SU-DHL-6 (cell line): Measurements from ENCODE around the gene HNF1B.

ENCODE experiments used
- H2AFZ ChIP-seq: fragments of 200-600 bp; sonication (generic); 2 replicates; pipeline ENCODE4 v1.6.1; 2014; ENCODE audit warnings: low read depth, mild to moderate bottlenecking, moderate library complexity, mixed read lengths, antibody characterized with exemption, low read length; ENCODE audit not compliant: severe bottlenecking
- H3F3A ChIP-seq: fragments of 200-600 bp; shearing (Covaris generic); 2 replicates; pipeline ENCODE4 v1.6.0; 2016; ENCODE audit warnings: antibody characterized with exemption, mild to moderate bottlenecking; ENCODE audit not compliant: insufficient read depth
- H3K27ac ChIP-seq: fragments of 200-600 bp; sonication (generic); 2 replicates; pipeline ENCODE4 v1.5.1; 2016; ENCODE audit warnings: low read depth, mild to moderate bottlenecking, low read length, moderate library complexity, mixed read lengths
- H3K27me3 ChIP-seq: fragments of 200-600 bp; sonication (generic), shearing (Covaris generic); 2 replicates; pipeline ENCODE4 v1.6.0; 2014; ENCODE audit warnings: mild to moderate bottlenecking, low read length
- H3K36me3 ChIP-seq: fragments of 200-600 bp; sonication (generic); 2 replicates; pipeline ENCODE4 v1.6.1; 2014; ENCODE audit warnings: mild to moderate bottlenecking, low read length, mixed read lengths
- H3K4me2 ChIP-seq: fragments of 300-600, 200-600 bp; shearing (Covaris generic), sonication (generic); 2 replicates; pipeline ENCODE4 v1.6.0; 2014; ENCODE audit warnings: low read length, low read depth, mild to moderate bottlenecking; ENCODE audit not compliant: poor library complexity, severe bottlenecking
- H3K4me3 ChIP-seq: fragments of 200-600 bp; sonication (generic); 2 replicates; pipeline ENCODE4 v1.5.1; 2014; ENCODE audit warnings: antibody characterized with exemption, low read length, mild to moderate bottlenecking, mixed read lengths; ENCODE audit not compliant: insufficient read depth, poor library complexity, severe bottlenecking
- H3K79me2 ChIP-seq: fragments of 200-600 bp; sonication (generic); 2 replicates; pipeline ENCODE4 v1.6.1; 2014; ENCODE audit warnings: mild to moderate bottlenecking, low read length, moderate library complexity; ENCODE audit not compliant: insufficient read depth
- H3K9ac ChIP-seq: fragments of 200-600 bp; sonication (generic); 2 replicates; pipeline ENCODE4 v1.7.0; 2014; ENCODE audit warnings: mild to moderate bottlenecking, low read length
- H3K9me2 ChIP-seq: fragments of 200-600 bp; sonication (generic); replicated peaks from 2 replicates; pipeline ENCODE4 v1.6.1; 2014; ENCODE audit warnings: low read length; ENCODE audit not compliant: insufficient read depth
- H3K9me3 ChIP-seq: fragments of 200-600 bp; sonication (generic); 2 replicates; pipeline ENCODE4 v1.6.1; 2014; ENCODE audit warnings: low read length, mixed read lengths; ENCODE audit not compliant: insufficient read depth
- H4K20me1 ChIP-seq: fragments of 200-600 bp; sonication (generic); 2 replicates; pipeline ENCODE4 v1.6.1; 2014; ENCODE audit warnings: low read depth, mild to moderate bottlenecking, antibody characterized with exemption, low read length, moderate library complexity, mixed read lengths
- EZH2phosphoT487 ChIP-seq: fragments of 200-600 bp; sonication (generic), shearing (Covaris generic); conservative IDR thresholded peaks from 2 replicates; pipeline ENCODE4 v1.6.1; 2018; ENCODE audit warnings: mild to moderate bottlenecking, antibody characterized with exemption, low read length, moderate library complexity, mixed read lengths
- TF ChIP-seq, protein P1 (sequence below): fragments of 200-600 bp; sonication (generic); IDR thresholded peaks from one replicate; pipeline ENCODE4 v1.5.1; 2017; ENCODE audit warnings: antibody characterized with exemption, mild to moderate bottlenecking, low read length, moderate library complexity; ENCODE audit not compliant: insufficient read depth, poor library complexity, severe bottlenecking

The HNF1B gene

DNA sequence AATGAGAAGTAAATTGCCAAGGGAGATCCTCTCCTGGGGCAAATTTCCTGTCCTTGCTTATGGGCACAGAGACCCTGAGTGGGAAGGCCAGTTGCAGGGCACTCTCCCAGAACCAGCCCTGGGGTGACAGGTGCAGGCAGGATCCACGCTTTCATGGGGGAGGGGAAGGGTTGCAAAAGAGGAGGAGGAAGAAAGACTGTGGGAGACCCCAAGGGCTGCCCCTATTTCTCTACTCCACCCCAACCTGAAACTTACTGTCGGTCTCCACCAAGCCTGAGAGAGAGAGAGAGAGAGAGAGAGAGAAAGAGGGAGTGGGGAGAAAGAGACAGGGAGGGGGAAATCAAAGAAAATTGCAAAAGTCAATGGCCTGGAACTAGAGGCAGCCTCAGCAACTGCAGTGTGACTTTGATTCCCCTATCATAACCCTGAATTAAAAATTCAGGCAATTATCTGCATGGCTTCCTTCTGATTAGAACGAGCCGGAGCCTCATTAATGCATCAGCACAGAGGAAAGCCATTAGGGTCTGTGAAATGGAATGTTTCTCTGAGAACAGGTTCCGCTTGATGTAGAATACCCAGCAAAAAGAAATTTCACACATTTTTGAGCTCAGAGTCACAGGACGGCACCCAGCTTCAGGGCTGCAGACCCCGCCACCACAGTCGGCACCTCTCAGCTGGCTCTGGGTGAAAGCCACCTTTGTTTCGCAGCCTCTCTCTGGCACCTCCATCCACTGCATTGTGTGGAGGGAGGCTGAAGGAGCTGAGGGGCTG lies 45.1 kb upstream of the HNF1B start:
- no peaks in the 10 kb centered on the region for H3K9me2 ChIP-seq
- H4K20me1 ChIP-seq, result no peaks in the 10 kb centered on the region
- no peaks in the 10 kb centered on the region for H3K79me2 ChIP-seq
- H3K4me3 ChIP-seq, result no peak overlapping the region
- H2AFZ ChIP-seq, result no peak overlapping the region
- H3K36me3 ChIP-seq, result no peaks in the 10 kb centered on the region
- no peak overlapping the region for H3K4me2 ChIP-seq
- no peak overlapping the region for H3K9ac ChIP-seq
- no peaks in the 10 kb centered on the region for H3F3A ChIP-seq
- H3K9me3 ChIP-seq, result no peaks in the 10 kb centered on the region
- H3K27me3 ChIP-seq, result no peaks in the 10 kb centered on the region
- TF ChIP-seq, protein P1, sequence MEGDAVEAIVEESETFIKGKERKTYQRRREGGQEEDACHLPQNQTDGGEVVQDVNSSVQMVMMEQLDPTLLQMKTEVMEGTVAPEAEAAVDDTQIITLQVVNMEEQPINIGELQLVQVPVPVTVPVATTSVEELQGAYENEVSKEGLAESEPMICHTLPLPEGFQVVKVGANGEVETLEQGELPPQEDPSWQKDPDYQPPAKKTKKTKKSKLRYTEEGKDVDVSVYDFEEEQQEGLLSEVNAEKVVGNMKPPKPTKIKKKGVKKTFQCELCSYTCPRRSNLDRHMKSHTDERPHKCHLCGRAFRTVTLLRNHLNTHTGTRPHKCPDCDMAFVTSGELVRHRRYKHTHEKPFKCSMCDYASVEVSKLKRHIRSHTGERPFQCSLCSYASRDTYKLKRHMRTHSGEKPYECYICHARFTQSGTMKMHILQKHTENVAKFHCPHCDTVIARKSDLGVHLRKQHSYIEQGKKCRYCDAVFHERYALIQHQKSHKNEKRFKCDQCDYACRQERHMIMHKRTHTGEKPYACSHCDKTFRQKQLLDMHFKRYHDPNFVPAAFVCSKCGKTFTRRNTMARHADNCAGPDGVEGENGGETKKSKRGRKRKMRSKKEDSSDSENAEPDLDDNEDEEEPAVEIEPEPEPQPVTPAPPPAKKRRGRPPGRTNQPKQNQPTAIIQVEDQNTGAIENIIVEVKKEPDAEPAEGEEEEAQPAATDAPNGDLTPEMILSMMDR, result no peak
- no peak for TF ChIP-seq EZH2phosphoT487
- H3K27ac ChIP-seq, result no peak overlapping the region

DNA sequence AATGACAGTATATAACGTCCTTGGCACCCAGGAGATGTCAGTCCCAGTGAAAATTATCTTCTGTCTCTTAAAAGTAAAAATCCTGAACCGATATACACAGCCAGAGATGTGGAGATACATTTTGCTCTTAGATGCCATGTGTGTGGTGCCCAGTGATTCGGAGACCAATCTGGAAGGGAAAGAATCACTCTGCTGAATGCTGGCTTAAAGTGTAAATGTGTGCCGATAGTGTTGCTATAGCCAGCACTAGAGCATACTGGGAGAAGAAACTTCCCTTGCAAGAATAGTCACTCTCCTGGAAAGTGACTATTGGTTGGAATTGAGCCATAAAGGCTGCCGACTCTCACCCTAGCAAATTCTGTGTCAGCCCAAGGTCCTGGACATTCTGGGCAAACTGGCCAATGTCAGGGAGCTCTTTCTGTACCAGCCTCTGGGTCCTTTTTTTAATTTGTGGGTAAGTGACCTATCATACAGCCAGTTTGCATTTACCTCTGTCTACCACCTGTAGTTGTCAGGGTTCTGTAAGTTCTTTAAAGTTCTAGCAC lies 44.2 kb upstream of the HNF1B start:
- H3K27me3 ChIP-seq, result no peaks in the 10 kb centered on the region
- H3K9ac ChIP-seq, result no peak overlapping the region
- no peaks in the 10 kb centered on the region for H3K79me2 ChIP-seq
- H3K9me3 ChIP-seq, result no peaks in the 10 kb centered on the region
- H2AFZ ChIP-seq, result no peak overlapping the region
- no peak overlapping the region for H3K27ac ChIP-seq
- no peaks in the 10 kb centered on the region for H3F3A ChIP-seq
- no peaks in the 10 kb centered on the region for H3K36me3 ChIP-seq
- H4K20me1 ChIP-seq, result no peaks in the 10 kb centered on the region
- H3K4me3 ChIP-seq, result no peak overlapping the region
- H3K9me2 ChIP-seq, result no peaks in the 10 kb centered on the region
- no peak overlapping the region for H3K4me2 ChIP-seq
- TF ChIP-seq, protein P1, result no peak
- no peak for TF ChIP-seq EZH2phosphoT487

DNA sequence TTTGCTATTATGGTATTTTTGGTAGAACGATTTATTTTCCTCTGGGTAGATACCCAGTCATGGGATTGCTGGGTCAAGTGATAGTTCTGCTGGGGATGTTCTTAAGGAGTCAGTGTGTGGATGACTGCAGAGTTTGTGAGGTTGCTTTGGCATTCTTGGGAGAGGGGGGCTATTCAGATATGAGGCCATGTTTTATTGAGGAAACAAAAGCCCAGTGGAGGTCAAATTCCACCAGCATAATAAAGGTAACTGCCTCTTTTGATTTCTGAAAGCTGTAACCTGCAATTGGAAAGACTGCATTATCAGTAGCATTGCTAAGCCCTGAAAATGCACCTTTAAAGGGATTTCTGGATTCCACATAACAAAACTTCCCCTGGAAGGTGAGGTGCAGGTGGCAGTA lies 43.7 kb upstream of the HNF1B start:
- H3K27ac ChIP-seq, result no peak overlapping the region
- no peak overlapping the region for H3K4me3 ChIP-seq
- no peaks in the 10 kb centered on the region for H3K9me2 ChIP-seq
- TF ChIP-seq, protein P1, result no peak
- no peak for TF ChIP-seq EZH2phosphoT487
- H3F3A ChIP-seq, result no peaks in the 10 kb centered on the region
- H3K9me3 ChIP-seq, result no peaks in the 10 kb centered on the region
- no peaks in the 10 kb centered on the region for H4K20me1 ChIP-seq
- no peak overlapping the region for H2AFZ ChIP-seq
- H3K27me3 ChIP-seq, result no peaks in the 10 kb centered on the region
- H3K9ac ChIP-seq, result no peak overlapping the region
- no peak overlapping the region for H3K4me2 ChIP-seq
- no peaks in the 10 kb centered on the region for H3K79me2 ChIP-seq
- H3K36me3 ChIP-seq, result no peaks in the 10 kb centered on the region
